Measurements from ENCODE around the gene CADPS2.

Gene CADPS2

DNA sequence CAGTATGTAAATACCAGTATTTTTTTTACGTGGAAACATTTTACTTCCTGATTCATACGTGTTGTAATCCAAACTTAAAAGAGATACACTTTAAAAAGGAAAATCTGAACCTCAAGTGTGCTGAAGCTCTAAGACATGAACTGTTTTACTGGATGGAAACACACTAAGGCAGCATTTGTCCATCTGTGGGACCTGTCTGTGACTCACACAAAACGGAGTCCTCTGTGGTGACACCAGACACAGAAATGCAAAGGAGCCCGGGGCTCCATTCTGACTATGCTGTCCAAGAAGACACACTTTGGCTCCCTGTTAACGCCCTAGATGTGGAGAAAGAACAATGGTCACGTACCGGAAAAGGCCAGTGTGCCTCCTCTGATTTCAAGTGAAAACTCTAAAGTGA is 211.2 kb downstream of the CADPS2 start:
- TF ChIP-seq CSDC2 (CRISPR knock-in tag; IDR thresholded peaks at IDR 0.05) (no peak), ZNF70 (CRISPR knock-in tag; IDR thresholded peaks at IDR 0.05) (no peak), ZFP30 (CRISPR knock-in tag; IDR thresholded peaks at IDR 0.05) (no peak), ZFP3 (CRISPR knock-in tag; IDR thresholded peaks at IDR 0.05) (no peak), BACH2 (CRISPR knock-in tag; IDR thresholded peaks at IDR 0.05; ENCODE audit: borderline replicate concordance) (no peak), OSR1 (CRISPR knock-in tag; IDR thresholded peaks at IDR 0.05) (no peak), ISL1 (CRISPR knock-in tag; IDR thresholded peaks at IDR 0.05) (no peak), ARNTL (CRISPR knock-in tag; IDR thresholded peaks at IDR 0.05; ENCODE audit: borderline replicate concordance, low read depth) (no peak), ZNF565 (CRISPR knock-in tag; conservative IDR thresholded peaks at IDR 0.05; ENCODE audit: low read depth) (no peak), TSHZ2 (CRISPR knock-in tag; IDR thresholded peaks at IDR 0.05) (no peak), PPARA (CRISPR knock-in tag; IDR thresholded peaks at IDR 0.05; ENCODE audit: borderline replicate concordance) (no peak), CSRNP3 (CRISPR knock-in tag; IDR thresholded peaks at IDR 0.05) (no peak), SNAI2 (CRISPR knock-in tag; IDR thresholded peaks at IDR 0.05) (no peak), TCF4 (CRISPR knock-in tag; IDR thresholded peaks at IDR 0.05; ENCODE audit: borderline replicate concordance) (no peak), CREB5 (CRISPR knock-in tag; IDR thresholded peaks at IDR 0.05; ENCODE audit: low read depth) (no peak), TOX (CRISPR knock-in tag; IDR thresholded peaks at IDR 0.05; ENCODE audit: borderline replicate concordance) (no peak)
- TF ChIP-seq, protein P1, sequence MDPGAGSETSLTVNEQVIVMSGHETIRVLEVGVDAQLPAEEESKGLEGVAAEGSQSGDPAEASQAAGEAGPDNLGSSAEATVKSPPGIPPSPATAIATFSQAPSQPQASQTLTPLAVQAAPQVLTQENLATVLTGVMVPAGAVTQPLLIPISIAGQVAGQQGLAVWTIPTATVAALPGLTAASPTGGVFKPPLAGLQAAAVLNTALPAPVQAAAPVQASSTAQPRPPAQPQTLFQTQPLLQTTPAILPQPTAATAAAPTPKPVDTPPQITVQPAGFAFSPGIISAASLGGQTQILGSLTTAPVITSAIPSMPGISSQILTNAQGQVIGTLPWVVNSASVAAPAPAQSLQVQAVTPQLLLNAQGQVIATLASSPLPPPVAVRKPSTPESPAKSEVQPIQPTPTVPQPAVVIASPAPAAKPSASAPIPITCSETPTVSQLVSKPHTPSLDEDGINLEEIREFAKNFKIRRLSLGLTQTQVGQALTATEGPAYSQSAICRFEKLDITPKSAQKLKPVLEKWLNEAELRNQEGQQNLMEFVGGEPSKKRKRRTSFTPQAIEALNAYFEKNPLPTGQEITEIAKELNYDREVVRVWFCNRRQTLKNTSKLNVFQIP (CRISPR knock-in tag; IDR thresholded peaks at IDR 0.05; ENCODE audit: borderline replicate concordance, low read depth) = no peak
- ATAC-seq = no peak

DNA sequence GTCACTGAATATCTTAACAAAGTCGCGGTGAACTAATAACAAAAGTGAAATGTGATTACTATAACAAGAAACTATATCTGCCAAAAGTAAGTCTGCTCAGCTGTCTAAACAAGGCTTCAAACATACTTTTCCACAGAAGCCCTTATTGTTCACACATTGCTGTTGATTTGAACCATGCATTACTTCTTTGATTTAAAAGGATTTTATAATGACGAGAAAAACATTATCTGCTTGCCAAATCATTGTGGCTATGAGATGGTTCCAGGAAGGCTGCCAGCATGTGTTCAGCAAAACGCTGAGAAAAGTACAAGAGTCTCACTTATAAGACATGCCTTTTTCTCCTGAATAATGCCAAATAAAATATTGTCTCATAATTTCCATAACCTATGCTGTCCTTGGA is 211.8 kb downstream of the CADPS2 start:
- ATAC-seq = no peak
- TF ChIP-seq OSR1 (CRISPR knock-in tag; IDR thresholded peaks at IDR 0.05) (no peak), ARNTL (CRISPR knock-in tag; IDR thresholded peaks at IDR 0.05; ENCODE audit: borderline replicate concordance, low read depth) (no peak), SNAI2 (CRISPR knock-in tag; IDR thresholded peaks at IDR 0.05) (no peak)

- no peak for ATAC-seq
- TF ChIP-seq ESRRG (CRISPR knock-in tag; IDR thresholded peaks at IDR 0.05) (no peak), RARB (CRISPR knock-in tag; IDR thresholded peaks at IDR 0.05) (no peak), ZFP3 (CRISPR knock-in tag; IDR thresholded peaks at IDR 0.05) (no peak)
Observed at GRCh38 chr7:122673951-122674350, 212.3 kb downstream of the CADPS2 start.

DNA sequence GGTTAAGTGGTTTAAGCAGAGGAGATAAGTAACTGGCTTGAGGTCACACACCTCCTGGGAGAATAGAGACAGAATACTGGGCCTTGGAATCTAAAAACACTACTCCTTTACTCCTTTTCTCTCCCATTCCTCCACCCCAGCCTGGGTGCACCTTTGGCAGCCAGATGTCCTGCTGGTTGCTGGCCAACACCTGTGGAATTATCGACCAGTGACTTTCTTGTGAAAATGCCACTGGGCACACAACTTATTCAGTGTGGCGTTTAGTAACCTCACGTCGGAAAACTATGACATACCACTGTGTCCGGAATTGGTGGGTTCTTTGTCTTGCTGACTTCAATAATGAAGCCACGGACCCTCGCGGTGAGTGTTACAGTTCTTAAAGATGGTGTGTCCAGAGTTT is 213.7 kb downstream of the CADPS2 start:
- ATAC-seq = no peak
- TF ChIP-seq ZNF8 (CRISPR knock-in tag; IDR thresholded peaks at IDR 0.05) (no peak), CSDC2 (CRISPR knock-in tag; IDR thresholded peaks at IDR 0.05) (no peak), CSRNP3 (CRISPR knock-in tag; IDR thresholded peaks at IDR 0.05) (no peak), TCF4 (CRISPR knock-in tag; IDR thresholded peaks at IDR 0.05; ENCODE audit: borderline replicate concordance) (no peak), ZFP3 (CRISPR knock-in tag; IDR thresholded peaks at IDR 0.05) (no peak), ZFP30 (CRISPR knock-in tag; IDR thresholded peaks at IDR 0.05) (no peak), TOX (CRISPR knock-in tag; IDR thresholded peaks at IDR 0.05; ENCODE audit: borderline replicate concordance) (no peak), BACH2 (CRISPR knock-in tag; IDR thresholded peaks at IDR 0.05; ENCODE audit: borderline replicate concordance) (no peak), ISL1 (CRISPR knock-in tag; IDR thresholded peaks at IDR 0.05) (no peak), GLIS3 (CRISPR knock-in tag; IDR thresholded peaks at IDR 0.05) (no peak), ARNTL (CRISPR knock-in tag; IDR thresholded peaks at IDR 0.05; ENCODE audit: borderline replicate concordance, low read depth) (no peak), RARB (CRISPR knock-in tag; IDR thresholded peaks at IDR 0.05) (no peak), PPARA (CRISPR knock-in tag; IDR thresholded peaks at IDR 0.05; ENCODE audit: borderline replicate concordance) (no peak), ZNF70 (CRISPR knock-in tag; IDR thresholded peaks at IDR 0.05) (no peak), ESRRG (CRISPR knock-in tag; IDR thresholded peaks at IDR 0.05) (no peak), CREB5 (CRISPR knock-in tag; IDR thresholded peaks at IDR 0.05; ENCODE audit: low read depth) (no peak), OSR1 (CRISPR knock-in tag; IDR thresholded peaks at IDR 0.05) (no peak)
- TF ChIP-seq, protein P1 (CRISPR knock-in tag; IDR thresholded peaks at IDR 0.05; ENCODE audit: borderline replicate concordance, low read depth) = no peak

Measured in SK-N-SH treated with all-trans-retinoic acid at 6 μM for 48 hours (cell line).